Cardiac fibroblast (primary cell): Measurements from ENCODE around the gene CDK5R2.
A peak's percentile ranks its signal among the peaks of the same experiment; 100 is the strongest.
"Not testable (repeated sequence)": the region's sequence is repeated elsewhere in the genome, so short reads cannot be mapped to it uniquely, and the experiment has no call there.

ENCODE experiments used
- DNase-seq, 2 donors: peaks; one replicate each; pipeline versions ENCODE4 v3.0.0 to v3.0.0-alpha.2; 2010; ENCODE audit warnings: low read depth in 2 of 2
- H3K4me3 ChIP-seq, 2 donors: replicated peaks in 1 of 2; 1 replicate in 1 of 2; 2 replicates in 1 of 2; pipeline ENCODE4 v1.5.1; 2011; ENCODE audit warnings: low read depth in 2 of 2, low read length in 2 of 2, mild to moderate bottlenecking in 2 of 2, moderate library complexity in 1 of 2
- TF ChIP-seq, protein P1 (sequence below): IDR thresholded peaks from one replicate; pipeline ENCODE4 v1.5.1; 2011; ENCODE audit warnings: low read depth, mild to moderate bottlenecking, low read length, inconsistent platforms

Gene CDK5R2

DNA sequence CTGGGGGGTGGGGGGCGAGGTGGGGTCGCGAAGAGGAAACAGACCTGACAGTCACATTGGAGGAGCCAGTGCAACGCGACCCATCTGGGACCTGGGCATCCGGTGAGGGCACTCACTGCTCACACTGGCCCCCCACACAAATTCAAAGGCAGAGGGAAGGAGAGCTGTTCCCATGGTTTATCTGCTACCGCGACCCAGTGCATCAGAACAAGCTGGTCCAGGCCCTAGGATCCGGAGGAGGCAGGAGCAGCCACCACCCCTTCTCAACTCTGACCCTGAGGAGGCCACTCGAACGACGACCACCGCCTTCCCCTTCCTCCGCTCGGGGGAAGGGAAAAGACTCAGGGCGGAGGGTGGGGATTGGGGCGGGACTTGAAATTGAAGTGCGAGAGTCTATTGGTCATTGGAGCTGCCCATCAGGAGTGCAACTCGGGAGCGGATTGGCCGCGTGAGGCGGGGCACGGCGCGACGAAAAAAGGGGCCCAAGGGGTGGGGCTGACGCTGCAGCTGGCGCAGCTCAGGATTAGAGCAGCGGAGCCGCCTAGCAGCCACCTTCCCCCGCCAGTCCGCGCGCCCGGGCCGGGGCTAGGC is at the start of gene CDK5R2:
Gene CDK5R2, plus strand, starts transcription at position 526 of the 591 bp plus-strand sequence. CDS start 155 bp downstream, outside the sequence.
- DNase-seq, result peak; percentile 86 to 88
- H3K4me3 ChIP-seq, result peak within 1 kb of the TSS; percentile 37 to 53
- TF ChIP-seq, protein P1, sequence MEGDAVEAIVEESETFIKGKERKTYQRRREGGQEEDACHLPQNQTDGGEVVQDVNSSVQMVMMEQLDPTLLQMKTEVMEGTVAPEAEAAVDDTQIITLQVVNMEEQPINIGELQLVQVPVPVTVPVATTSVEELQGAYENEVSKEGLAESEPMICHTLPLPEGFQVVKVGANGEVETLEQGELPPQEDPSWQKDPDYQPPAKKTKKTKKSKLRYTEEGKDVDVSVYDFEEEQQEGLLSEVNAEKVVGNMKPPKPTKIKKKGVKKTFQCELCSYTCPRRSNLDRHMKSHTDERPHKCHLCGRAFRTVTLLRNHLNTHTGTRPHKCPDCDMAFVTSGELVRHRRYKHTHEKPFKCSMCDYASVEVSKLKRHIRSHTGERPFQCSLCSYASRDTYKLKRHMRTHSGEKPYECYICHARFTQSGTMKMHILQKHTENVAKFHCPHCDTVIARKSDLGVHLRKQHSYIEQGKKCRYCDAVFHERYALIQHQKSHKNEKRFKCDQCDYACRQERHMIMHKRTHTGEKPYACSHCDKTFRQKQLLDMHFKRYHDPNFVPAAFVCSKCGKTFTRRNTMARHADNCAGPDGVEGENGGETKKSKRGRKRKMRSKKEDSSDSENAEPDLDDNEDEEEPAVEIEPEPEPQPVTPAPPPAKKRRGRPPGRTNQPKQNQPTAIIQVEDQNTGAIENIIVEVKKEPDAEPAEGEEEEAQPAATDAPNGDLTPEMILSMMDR, result no peak

DNA sequence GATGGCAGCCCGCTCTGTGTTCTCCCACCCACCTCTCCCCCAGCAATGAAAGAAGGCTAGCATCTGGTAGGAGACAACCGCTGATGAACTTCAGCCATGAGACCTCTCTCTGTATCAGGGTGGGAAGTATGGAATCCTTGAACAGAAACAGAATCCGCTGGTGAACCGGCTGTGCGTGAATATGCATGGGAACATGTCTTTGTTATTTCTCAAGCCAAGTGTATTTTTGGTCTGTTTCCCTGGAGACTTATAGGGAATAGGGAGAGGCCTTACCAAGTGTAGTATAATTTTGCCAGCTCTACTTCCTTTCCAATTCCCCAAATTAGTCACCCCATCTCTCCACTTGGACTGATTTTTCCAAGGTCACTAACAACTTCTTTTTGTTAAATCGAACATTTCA is 48.7 kb upstream of the CDK5R2 start:
- H3K4me3 ChIP-seq, result no peak overlapping the region
- TF ChIP-seq, protein P1, result no peak
- DNase-seq, result no peak

DNA sequence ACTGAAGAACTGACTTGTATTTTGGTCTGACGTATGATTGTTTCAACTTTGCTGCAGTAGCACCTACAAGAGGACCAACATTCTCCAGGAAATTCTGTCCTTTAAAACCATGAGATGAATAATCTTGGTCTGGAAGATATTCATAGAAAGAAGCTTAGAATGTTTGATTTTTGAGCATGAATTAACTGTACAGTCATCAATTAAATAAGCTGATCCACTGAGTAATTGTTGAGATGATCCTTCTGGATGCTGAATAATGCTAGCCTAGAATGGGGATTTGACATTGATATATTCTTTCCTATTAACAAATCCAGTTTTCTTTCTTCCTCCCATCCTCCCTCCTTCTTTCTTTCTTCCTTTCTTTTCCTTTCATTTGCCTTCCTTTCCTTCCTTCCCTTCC is 39.0 kb upstream of the CDK5R2 start:
- TF ChIP-seq, protein P1, result no peak
- DNase-seq, result no peak
- no peak overlapping the region for H3K4me3 ChIP-seq

DNA sequence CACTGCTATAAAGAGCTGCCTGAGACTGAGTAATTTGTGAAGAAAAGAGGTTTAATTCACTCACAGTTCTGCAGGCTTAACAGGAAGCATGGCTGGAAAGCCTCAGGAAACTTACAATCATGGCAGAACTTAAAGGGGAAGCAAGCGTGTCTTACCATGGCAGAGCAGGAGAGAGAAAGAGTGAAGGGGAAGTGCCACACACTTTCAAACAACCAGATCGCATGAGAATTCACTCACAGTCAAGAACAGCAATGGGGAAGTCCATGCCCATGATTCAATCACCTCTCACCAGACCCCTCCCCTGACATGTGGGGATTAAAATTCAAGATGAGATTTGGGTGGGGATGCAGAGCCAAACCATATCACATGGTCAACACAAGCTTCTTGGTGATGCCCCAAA is 34.7 kb upstream of the CDK5R2 start:
- DNase-seq, result no peak
- no peak overlapping the region for H3K4me3 ChIP-seq
- TF ChIP-seq, protein P1, result no peak

DNA sequence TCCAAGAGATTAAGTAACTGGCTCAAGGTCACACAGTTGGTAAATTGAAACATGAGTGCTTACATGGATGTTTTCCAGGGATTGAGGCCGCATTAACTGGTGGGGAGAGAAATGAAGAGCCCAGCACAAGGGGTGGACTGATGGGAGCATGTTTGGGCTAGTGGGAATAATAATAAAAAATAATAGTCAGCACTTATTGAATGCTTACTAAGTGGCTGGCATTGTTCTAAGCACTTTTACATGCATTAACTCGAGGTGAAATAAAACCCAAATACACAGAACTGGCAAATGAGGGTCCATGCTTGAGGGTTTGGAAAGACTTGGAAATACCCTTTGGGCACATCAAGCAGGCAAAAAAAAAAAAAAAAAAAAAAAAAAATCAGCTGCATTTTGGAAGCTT is 34.0 kb upstream of the CDK5R2 start:
- TF ChIP-seq, protein P1, result no peak
- DNase-seq, result no peak
- no peak overlapping the region for H3K4me3 ChIP-seq

DNA sequence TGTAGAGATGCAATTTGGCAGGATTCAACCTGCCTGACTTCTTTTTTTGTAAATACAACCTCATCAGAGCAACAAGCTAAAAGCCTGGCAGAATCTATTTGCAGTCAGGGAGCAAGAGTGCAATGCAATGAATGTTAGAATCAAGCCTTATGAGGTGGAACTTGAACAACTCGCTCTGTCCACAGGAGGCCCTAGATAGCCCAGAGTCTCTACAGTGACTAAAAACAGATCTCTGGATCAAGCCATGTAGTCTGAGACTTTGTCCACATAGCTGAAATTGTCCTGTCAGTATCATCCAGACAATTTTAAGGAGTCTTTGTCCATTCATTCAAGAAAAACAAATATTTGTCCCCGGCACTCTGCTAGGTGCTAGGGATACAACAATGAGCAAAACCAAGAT is 32.0 kb upstream of the CDK5R2 start:
- H3K4me3 ChIP-seq, result no peak overlapping the region
- TF ChIP-seq, protein P1, result no peak
- DNase-seq, result no peak

DNA sequence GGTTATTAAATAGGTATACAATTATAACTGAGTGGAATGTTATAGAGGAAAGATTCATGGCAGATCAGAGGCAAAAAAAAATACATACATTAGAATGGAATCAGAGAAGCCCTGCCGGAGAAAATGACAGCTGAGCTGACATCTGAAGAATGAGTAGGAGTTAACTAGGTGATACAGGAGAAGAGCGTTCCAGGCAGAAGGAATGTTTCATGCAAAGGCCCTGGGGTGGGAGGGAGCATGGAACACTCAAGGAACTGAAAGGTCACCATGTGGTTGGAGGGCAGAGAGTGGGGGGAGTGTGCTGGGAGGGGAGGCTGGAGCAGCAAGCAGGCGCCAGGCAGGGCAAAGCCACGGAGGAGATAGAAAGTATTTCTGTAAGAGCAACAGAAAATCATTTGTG is 31.6 kb upstream of the CDK5R2 start:
- no peak for DNase-seq
- H3K4me3 ChIP-seq, result no peak overlapping the region
- TF ChIP-seq, protein P1, result no peak

DNA sequence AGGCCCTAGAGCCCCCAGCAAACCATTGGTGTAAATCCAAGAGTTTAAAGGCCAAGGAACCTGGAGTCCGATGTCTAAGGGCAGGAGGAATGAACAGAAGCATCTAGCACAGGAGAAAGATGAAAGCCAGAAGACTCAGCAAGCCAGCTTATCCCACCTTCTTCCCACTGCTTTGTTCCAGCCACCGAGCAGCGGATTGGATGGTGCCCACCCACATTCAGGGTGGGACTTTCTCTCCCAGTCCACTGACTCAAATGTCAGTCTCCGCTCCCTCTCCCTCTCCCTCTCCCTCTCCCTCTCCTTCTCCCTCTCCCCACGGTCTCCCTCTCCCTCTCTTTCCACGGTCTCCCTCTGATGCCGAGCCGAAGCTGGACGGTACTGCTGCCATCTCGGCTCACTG is 29.0 kb upstream of the CDK5R2 start:
- DNase-seq, H3K4me3 ChIP-seq: not testable (repeated sequence)

DNA sequence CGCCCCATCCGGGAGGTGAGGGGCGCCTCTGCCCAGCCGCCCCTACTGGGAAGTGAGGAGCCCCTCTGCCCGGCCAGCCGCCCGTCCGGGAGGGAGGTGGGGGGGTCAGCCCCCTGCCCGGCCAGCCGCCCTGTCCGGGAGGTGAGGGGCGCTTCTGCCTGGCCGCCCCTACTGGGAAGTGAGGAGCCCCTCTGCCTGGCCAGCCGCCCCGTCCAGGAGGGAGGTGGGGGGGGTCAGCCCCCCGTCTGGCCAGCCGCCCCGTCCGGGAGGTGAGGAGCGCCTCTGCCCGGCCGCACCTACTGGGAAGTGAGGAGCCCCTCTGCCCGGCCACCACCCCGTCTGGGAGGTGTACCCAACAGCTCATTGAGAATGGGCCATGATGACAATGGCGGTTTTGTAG is 27.7 kb upstream of the CDK5R2 start:
- not testable (repeated sequence) for DNase-seq, H3K4me3 ChIP-seq
